D721Med (cell line): ENCODE data around the gene GPAT3.

Experiments used
- DNase-seq: peaks from one replicate; pipeline ENCODE4 v3.0.0; 2011; ENCODE audit warnings: low spot score; ENCODE audit not compliant: insufficient read length
- FAIRE-seq: peaks from 2 replicates; lab custom pipeline; 2011; peaks lifted over from hg19 to GRCh38; lab: Jason Lieb, UNC
- CTCF ChIP-seq: IDR thresholded peaks from 2 replicates; pipeline ENCODE4 v1.5.1; 2012; ENCODE audit warnings: mild to moderate bottlenecking, control low read depth; ENCODE audit not compliant: insufficient read depth; ENCODE audit errors: missing control alignments

Gene GPAT3

GRCh38 chr4:83527671-83528070 is 8.2 kb upstream of the GPAT3 start:
- no peak for TF ChIP-seq CTCF
- no peak for FAIRE-seq
- no peak for DNase-seq

GRCh38 chr4:83536362-83537272 is 709 bp downstream of the GPAT3 start:
- no peak for DNase-seq
- TF ChIP-seq CTCF: no peak
- no peak for FAIRE-seq

DNA sequence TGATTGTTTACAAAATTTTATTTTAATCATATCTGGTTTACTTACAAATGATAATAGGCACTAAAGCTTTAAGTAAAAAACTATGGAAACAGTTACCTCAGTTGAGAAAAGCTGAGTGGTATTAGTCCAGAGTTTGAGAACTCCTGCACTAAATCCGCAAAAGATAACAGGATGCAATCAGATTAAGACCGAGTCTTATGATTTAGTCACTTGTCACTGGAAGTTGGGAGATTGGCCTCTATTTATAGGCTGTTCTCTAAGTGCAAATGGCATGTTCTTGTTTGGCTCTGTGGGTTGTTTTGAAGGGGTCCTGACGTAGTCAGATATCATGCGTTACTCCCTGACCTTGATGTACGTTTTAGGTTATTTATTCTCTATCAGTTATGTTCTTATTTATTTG is 6.3 kb downstream of the GPAT3 start:
- FAIRE-seq: no peak
- TF ChIP-seq CTCF: no peak
- DNase-seq: no peak

- DNase-seq: no peak
- FAIRE-seq: no peak
- TF ChIP-seq CTCF: no peak
Measured at GRCh38 chr4:83546786-83547185, 10.9 kb downstream of the GPAT3 start.

DNA sequence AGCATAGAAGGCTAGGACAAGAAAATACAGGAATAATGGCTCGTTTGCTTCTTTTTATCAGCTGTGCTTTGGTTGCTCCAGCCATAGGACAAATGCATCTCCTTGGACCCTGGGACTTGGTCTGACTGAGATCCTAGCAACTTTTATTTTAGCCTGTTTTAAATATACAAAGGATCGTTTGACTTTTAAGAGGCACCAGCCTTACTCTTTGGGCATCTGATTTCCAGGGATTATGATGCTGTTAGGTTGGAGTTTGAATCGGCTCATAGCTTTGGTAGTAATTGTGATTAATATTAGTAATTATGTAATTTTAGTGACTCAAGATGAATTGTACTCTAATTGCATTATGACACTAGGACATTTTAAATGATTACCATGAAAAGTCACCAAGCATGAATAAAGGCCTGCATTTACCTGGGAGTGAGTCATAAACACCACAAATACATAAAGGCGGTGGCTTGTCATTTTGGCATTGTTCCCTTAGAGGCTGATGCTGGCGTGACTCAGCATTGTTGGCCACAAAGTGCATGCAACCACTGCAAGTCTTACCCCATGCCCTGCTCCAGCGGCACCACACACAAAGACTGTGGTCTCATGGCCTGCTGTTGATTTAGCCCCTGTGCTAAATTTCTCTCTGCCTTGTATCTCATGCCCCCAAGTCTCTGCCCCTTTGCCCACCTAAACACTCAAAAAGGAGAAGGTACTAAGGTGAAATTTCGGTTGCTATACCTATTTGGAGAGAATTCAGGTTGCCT is 12.4 kb downstream of the GPAT3 start:
- no peak for TF ChIP-seq CTCF
- no peak for FAIRE-seq
- no peak for DNase-seq

DNA sequence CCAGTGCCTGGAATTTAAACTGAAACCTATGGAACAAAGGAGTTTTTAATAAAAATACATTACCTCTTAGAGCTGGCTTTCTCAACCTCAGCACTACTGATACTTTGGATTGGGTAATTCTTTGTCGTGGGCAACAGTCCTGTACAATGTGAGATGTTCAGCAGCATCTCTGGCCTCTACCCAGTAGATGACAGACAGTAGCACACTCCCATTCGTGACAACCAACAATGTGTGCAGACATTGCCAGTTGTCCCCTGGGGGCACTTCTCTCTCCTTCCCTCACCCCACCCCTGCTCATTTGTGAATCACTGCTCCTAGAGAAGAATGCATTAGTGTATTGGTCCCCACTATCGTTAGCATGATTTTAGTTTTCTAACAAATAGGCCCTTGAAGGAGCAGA is 16.2 kb downstream of the GPAT3 start:
- FAIRE-seq (no peak), DNase-seq (no peak)
- no peak for TF ChIP-seq CTCF
